CD4-positive, alpha-beta T cell (primary cell): Measurements from ENCODE around the gene CRLF1. TPM values are rescaled to one million over a fixed set of nuclear protein-coding genes. Genes with fewer than 3 reads are reported as not detected.

Experiments
- ATAC-seq: fragments of 200-7000 bp; cut with Tn5 transposase; one replicate; pipeline ENCODE4 v1.10.0; 2022; ENCODE audit warnings: mild to moderate bottlenecking; ENCODE audit not compliant: poor library complexity
- CTCF ChIA-PET: fragments of 350-600 bp; sonication (Branson Sonifier 250); formaldehyde crosslinking; loops from one replicate; lab custom pipeline; 2021; ENCODE audit warnings: antibody characterized with exemption, inconsistent platforms; lab: Charles Lee
- POLR2A ChIA-PET: fragments of 350-600 bp; sonication (Branson Sonifier 250); formaldehyde crosslinking; loops from one replicate; lab custom pipeline; 2021; ENCODE audit warnings: antibody characterized with exemption, inconsistent platforms; lab: Charles Lee
- DNase-seq, 14 experiments: peaks; one replicate each; pipeline ENCODE4 v3.0.0-alpha.2; 2013 to 2020; ENCODE audit warnings: mixed read lengths in 2 of 14
- H3K27ac ChIP-seq, 2 donors: one replicate each; pipeline versions ENCODE4 v1.5.1 to v1.7.0; 2013; ENCODE audit warnings: low read length in 2 of 2, low read depth in 1 of 2, mild to moderate bottlenecking in 1 of 2
- H3K27me3 ChIP-seq, 2 experiments: 1 replicate in 1 of 2; 2 replicates in 1 of 2; pipeline versions ENCODE4 v1.6.1 to v1.7.0; 2013; ENCODE audit warnings: low read length in 2 of 2, control low read depth in 1 of 2, mild to moderate bottlenecking in 1 of 2, moderate library complexity in 1 of 2; ENCODE audit not compliant: insufficient read depth in 2 of 2, control insufficient read depth in 1 of 2
- H3K36me3 ChIP-seq: one replicate; pipeline ENCODE4 v1.6.1; 2013; ENCODE audit warnings: low read length, control low read depth; ENCODE audit not compliant: insufficient read depth
- H3K4me1 ChIP-seq: one replicate; pipeline ENCODE4 v1.6.1; 2013; ENCODE audit warnings: low read length, control low read depth; ENCODE audit not compliant: insufficient read depth
- H3K4me3 ChIP-seq: one replicate; pipeline ENCODE4 v1.5.1; 2013; ENCODE audit warnings: mild to moderate bottlenecking, low read length, moderate library complexity
- H3K9me3 ChIP-seq, 2 experiments: 1 replicate in 1 of 2; 2 replicates in 1 of 2; pipeline versions ENCODE4 v1.6.1 to v1.7.0; 2013; ENCODE audit warnings: low read length in 2 of 2, mild to moderate bottlenecking in 2 of 2, control low read depth in 1 of 2, moderate library complexity in 1 of 2; ENCODE audit not compliant: control insufficient read depth in 1 of 2, insufficient read depth in 1 of 2
- H3K27ac Mint-ChIP-seq: one replicate; pipeline ENCODE4 v1.8.0; 2020; ENCODE audit warnings: mixed read lengths
- H3K27me3 Mint-ChIP-seq: one replicate; pipeline ENCODE4 v1.8.0; 2021; ENCODE audit warnings: mixed read lengths
- H3K36me3 Mint-ChIP-seq: one replicate; pipeline ENCODE4 v1.8.0; 2021; ENCODE audit warnings: low read depth, mixed read lengths
- H3K4me1 Mint-ChIP-seq: one replicate; pipeline ENCODE4 v1.8.0; 2021; ENCODE audit warnings: low read depth, mixed read lengths
- H3K4me3 Mint-ChIP-seq: one replicate; pipeline ENCODE4 v1.8.0; 2020; ENCODE audit warnings: mild to moderate bottlenecking, mixed read lengths
- H3K9me3 Mint-ChIP-seq: one replicate; pipeline ENCODE4 v1.8.0; 2020; ENCODE audit warnings: mixed read lengths
- intact Hi-C, 2 experiments: fragments of 100-400 bp; cut with DNase I in 1 of 2; cut with micrococcal nuclease in 1 of 2; formaldehyde crosslinking; loops; one replicate each; pipeline versions ENCODE4 v1.15.1 to v1.9.0; 2023 to 2025; cut with DNase I, micrococcal nuclease
- total RNA-seq, 174 experiments: library from RNA in 2 of 174; stranded (reverse) in 2 of 174; gene quantifications; one replicate each; pipeline ENCODE4 v1.2.3 and lab custom pipeline; 2021 to 2026
- TF ChIP-seq, protein P1 (sequence below): fragments of 200-600 bp; IDR thresholded peaks from one replicate; pipeline ENCODE4 v1.8.0; 2022; ENCODE audit warnings: antibody characterized with exemption, mild to moderate bottlenecking

The CRLF1 gene
- total RNA-seq, 2 experiments from 2014 or later = not detected

DNA sequence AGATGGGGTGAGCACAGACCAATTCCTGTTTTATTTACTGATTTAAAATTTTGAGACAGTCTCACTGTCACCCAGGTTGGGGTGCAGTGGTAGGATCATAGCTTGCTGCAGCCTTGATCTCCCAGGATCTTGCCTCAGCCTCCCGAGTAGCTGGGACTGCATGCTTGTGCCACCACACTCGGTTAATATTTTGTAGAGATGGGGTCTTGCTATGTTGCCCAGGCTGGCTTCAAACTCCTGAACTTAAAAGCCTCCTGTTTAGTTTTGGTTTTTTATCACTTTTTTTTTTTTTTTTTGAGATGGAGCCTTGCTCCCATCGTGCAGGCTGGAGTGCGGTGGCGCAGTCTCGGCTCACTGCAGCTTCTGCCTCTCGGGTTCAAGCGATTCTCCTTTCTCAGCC is 30.2 kb downstream of the CRLF1 start:
- Mint-ChIP-seq H3K36me3 (peaks cover 71% of the 10 kb centered on the region), H3K27ac (no peak overlapping the region), H3K9me3 (no peaks in the 10 kb centered on the region), H3K27me3 (no peaks in the 10 kb centered on the region), H3K4me3 (no peak overlapping the region), H3K4me1 (peaks cover 17% of the 10 kb centered on the region)
- CTCF ChIA-PET = no interaction called here
- no peak overlapping the region for H3K27ac ChIP-seq
- ATAC-seq (no peak), DNase-seq (no peak)
- no peak overlapping the region for H3K4me3 ChIP-seq
- H3K27me3 ChIP-seq = no peaks in the 10 kb centered on the region
- POLR2A ChIA-PET = no interaction called here
- TF ChIP-seq, protein P1, sequence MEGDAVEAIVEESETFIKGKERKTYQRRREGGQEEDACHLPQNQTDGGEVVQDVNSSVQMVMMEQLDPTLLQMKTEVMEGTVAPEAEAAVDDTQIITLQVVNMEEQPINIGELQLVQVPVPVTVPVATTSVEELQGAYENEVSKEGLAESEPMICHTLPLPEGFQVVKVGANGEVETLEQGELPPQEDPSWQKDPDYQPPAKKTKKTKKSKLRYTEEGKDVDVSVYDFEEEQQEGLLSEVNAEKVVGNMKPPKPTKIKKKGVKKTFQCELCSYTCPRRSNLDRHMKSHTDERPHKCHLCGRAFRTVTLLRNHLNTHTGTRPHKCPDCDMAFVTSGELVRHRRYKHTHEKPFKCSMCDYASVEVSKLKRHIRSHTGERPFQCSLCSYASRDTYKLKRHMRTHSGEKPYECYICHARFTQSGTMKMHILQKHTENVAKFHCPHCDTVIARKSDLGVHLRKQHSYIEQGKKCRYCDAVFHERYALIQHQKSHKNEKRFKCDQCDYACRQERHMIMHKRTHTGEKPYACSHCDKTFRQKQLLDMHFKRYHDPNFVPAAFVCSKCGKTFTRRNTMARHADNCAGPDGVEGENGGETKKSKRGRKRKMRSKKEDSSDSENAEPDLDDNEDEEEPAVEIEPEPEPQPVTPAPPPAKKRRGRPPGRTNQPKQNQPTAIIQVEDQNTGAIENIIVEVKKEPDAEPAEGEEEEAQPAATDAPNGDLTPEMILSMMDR = no peak
- H3K9me3 ChIP-seq = peaks cover 0 to 4% of the 10 kb centered on the region in 2 experiments
- peaks cover 21% of the 10 kb centered on the region for H3K4me1 ChIP-seq
- H3K36me3 ChIP-seq = peaks cover 50% of the 10 kb centered on the region
- intact Hi-C loops = no loop called here

GRCh38 chr19:18574691-18575291 is 31.8 kb downstream of the CRLF1 start:
- POLR2A ChIA-PET = no interaction called here
- peak overlapping the region; percentile 34 for H3K4me3 Mint-ChIP-seq

GRCh38 chr19:18571564-18572344 is 34.8 kb downstream of the CRLF1 start, which contains the start of gene UBA52:
TSS of gene UBA52 (plus strand) at chr19:18571857. CDS start at chr19:18573301, 1,444 bp downstream.
- Histone ChIP-seq H3K27ac (peak within 1 kb of the TSS; percentile 89 to 94), H3K4me3 (peak within 1 kb of the TSS; percentile 97), H3K36me3 (peaks cover 63% of the 10 kb centered on the region), H3K27me3 (no peaks in the 10 kb centered on the region), H3K4me1 (peaks cover 28% of the 10 kb centered on the region), H3K9me3 (peaks cover 0 to 4% of the 10 kb centered on the region in 2 experiments)
- CTCF ChIA-PET = interaction anchor here (0.6 to 3.0 kb wide), 12 partner anchors 9 to 121 kb away, joined by 3 to 26 read pairs (median 4); partner anchors contain the start of genes FKBP8 and REX1BD
- Mint-ChIP-seq H3K36me3 (peaks cover 81% of the 10 kb centered on the region), H3K4me3 (peak within 1 kb of the TSS; percentile 91), H3K27me3 (no peaks in the 10 kb centered on the region), H3K9me3 (no peaks in the 10 kb centered on the region), H3K27ac (peak within 1 kb of the TSS; percentile 93), H3K4me1 (peaks cover 20% of the 10 kb centered on the region)
- POLR2A ChIA-PET = interaction anchor here (0.9 to 4.5 kb wide), 23 partner anchors 10 to 348 kb away, joined by 3 to 120 read pairs (median 5); partner anchors contain the start of genes COPE, DDX49, ELL and FKBP8
- TF ChIP-seq, protein P1 = no peak
- intact Hi-C loops = loop anchor here (1.0 to 5.0 kb wide), 8 partner anchors 14 to 348 kb away; partner anchors contain the start of genes ELL (in 2 of the 2), KXD1 (in 2 of the 2), COPE (in 1 of the 2) and DDX49 (in 1 of the 2)
- DNase-seq (peak; percentile 96 to 100 (median 98)), ATAC-seq (peak; percentile 91)

More at GRCh38 chr19:18574691-18575291, 31.8 kb downstream of the CRLF1 start:
- no peak for ATAC-seq
- Histone ChIP-seq H3K36me3 (peaks cover 50% of the 10 kb centered on the region), H3K9me3 (peaks cover 0 to 4% of the 10 kb centered on the region in 2 experiments), H3K4me3 (no peak overlapping the region), H3K27me3 (no peaks in the 10 kb centered on the region), H3K27ac (peak overlapping the region in 1 of 2 donors; percentile 48), H3K4me1 (peaks cover 28% of the 10 kb centered on the region)
- Mint-ChIP-seq H3K4me1 (peaks cover 20% of the 10 kb centered on the region), H3K27ac (peak overlapping the region; percentile 24), H3K27me3 (no peaks in the 10 kb centered on the region), H3K36me3 (peaks cover 73% of the 10 kb centered on the region), H3K9me3 (no peaks in the 10 kb centered on the region)
- CTCF ChIA-PET = interaction anchor here (1.3 kb wide), 1 partner anchor 19 kb away, joined by 3 read pairs; no protein-coding TSS in a partner anchor
- TF ChIP-seq, protein P1 = no peak
- intact Hi-C loops = loop anchor here in 1 of 2 experiments (5.0 kb wide), 1 partner anchor 102 kb away; no protein-coding TSS in a partner anchor
- no peak for DNase-seq
